GM18499 (cell line): ENCODE data around the gene HOXB3.

ENCODE experiments used
- ATAC-seq: cut with Tn5 transposase; IDR thresholded peaks from one replicate; pipeline ENCODE4 v1.9.1; 2021; ENCODE audit warnings: moderate number of reproducible peaks; ENCODE audit not compliant: insufficient read depth, unreplicated experiment

The HOXB3 gene

DNA sequence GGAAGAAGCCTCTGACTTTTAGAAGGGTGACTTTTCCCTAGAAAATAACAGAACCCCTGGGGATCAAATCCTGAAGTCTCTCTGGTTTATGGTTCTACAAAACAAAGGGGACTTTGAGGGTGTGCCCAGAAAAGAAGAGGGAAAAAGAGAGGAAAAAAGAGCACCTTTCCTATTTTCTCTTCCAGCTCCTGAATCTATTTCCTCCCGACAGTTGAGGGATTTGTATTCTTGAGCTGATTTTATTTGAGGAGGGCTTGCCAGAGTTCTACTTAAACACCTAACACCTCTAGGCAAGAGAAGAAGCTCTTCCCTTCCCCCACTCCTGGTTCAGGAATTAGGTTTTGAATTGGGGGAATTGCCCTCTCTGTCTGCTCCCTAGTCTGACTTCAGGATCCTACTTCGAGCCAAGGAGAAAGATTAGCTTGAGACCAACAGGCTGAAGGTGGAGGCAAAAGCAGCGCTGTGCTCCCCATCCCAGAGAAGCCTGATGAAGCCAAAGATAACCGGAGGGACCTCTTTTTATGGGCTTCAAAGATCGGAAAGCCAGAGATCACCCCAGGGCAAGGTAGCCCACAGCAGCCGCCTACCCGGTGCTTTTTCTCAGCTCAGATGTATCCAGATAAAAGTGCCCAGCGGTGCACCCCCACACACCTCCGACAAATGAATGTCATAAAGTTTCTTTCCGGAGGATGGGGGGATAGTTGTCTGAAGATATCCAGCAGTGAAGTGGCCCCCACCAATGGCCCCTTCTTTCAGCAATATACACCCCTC lies 796 bp downstream of the HOXB3 start:
- ATAC-seq: no peak

DNA sequence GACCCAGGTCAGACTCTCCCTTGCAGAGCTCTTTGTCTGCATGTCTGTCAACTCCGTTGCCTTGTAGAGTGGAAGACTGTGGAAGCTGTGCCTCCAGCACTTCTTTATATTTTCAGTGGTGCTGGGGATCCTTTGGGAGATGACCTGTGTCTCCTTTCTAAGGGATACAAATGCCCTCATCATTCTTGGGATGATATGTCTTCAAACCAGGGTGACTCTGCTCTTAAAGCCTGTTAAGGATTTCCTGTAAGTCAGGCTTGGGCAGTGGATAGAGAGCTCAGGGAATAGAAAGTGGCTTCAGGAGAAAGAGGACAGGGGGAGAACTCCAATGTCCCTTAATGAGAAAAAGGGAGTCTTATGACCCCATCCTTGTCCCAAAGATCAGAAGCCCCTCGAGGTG lies 1.5 kb downstream of the HOXB3 start:
- no peak for ATAC-seq

DNA sequence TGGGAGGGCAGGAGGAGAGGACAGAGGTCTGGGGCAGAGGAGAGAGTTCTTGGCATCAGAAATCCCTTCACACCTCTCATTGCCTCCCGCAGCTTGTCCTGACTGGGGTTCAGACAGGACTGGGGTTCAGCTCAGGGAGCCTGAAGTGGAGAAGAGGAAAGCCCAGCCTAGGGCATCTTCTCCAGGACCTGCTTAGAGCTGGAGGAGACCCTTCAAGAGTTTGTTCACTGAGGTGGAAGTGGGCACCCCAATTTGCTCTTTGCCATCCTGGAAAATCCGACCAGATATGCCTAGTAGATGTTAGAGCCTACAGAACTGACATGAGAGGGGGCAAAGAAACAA lies 2.0 kb downstream of the HOXB3 start:
- no peak for ATAC-seq

DNA sequence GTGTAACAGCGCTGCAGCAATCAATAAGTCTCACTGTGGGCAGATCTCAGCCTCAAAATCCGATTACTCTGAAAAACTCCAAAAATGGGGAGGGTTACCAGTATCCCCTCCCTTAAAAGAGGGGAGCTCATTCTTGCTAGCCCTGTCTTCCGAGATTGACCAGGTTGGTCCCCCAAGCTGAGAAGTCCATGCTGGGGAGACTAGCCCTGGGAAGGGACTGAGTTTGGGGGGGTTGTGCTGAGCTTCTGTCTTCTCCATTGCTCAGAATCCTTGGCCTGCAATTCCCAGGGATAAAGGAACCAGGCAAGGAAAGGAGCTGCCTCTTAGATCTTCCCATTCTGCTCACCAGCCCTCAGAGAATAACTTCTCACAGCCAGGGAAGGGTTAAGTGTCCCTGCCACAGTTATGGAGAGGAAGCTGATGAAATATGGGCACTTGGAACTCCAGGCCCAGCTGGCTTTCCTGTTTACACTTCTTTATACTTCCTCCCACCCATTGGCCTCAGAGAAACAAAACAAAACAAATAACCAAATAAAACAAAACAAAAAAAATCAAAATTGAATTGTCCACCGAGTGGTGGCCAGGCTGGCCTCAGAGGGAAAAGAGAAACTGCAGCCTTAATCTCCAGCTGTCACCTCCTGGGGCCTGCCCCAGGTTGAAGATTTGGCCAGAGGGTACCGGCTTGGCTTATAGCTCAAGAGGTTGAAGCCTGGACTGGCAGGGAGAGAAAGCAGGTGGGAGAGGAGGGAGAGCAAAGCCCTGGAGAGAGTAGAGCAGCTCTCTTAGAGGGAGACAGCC lies 2.6 kb downstream of the HOXB3 start:
- no peak for ATAC-seq

DNA sequence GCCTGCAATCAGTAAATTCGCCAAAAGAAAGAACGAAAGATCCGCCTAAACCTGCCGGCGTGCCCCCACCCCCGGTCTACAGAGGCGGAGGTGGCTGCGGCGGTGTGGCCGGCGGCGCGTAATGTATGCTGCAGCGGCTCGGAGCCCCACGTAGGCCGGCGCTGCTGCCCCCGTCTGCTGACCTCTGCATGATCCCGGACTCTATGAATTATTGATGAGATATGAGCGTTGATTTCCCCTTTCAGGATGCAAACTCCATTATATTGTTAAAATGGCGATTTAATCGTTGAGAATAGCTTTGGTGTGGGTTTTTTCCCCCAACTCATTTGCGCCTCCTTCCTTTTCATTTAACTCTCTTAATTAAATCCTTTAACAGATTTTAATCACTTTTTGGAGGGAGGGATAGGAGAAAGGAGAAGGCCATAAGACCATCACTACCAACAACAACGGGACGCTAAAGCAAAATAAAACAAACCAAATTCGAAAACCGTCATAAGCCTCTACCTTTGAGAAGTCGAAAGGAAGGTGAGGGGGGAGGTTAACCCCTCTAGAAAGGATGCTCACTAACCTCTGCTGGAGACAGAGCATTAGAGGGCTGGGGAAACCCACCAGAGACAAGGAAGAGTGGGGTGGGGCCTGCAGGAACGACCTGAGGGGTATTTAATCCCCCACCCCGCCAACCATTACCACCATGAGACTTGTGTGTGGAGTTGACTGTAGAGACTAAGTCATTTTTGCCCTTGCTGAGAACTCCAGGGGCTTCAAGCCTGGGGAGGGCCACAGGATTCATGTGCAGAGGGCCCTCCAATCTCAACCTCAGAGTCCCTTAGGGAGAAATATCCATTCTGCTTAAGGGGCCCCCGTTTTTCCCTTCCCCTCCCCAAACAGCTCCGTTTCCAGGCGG lies 3.4 kb downstream of the HOXB3 start:
- ATAC-seq: no peak

DNA sequence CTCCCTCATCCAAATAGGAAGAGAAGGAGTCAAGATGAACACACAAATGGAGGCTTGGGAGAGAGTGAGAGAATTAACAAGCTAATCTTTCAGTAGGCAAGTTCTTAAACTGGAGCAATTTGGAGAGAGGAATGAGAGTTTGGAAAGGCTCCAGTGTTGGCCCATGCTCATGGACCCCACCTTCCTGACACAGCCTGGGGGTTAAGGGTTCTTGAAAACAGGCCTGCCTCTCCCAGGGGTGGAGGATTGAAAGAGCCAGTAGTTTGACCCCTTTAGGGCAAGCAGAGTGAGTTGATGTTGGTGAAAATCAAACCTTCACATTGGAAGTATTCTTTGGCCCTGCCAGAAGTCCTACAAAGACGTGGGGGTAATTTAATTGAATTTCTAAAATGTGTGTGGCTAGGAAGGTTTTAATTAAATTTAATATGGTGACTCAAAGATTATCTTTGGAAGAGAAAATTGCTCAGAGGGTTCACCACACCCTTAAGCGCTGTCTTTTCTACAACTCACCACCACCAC lies 5.8 kb downstream of the HOXB3 start:
- ATAC-seq: no peak

DNA sequence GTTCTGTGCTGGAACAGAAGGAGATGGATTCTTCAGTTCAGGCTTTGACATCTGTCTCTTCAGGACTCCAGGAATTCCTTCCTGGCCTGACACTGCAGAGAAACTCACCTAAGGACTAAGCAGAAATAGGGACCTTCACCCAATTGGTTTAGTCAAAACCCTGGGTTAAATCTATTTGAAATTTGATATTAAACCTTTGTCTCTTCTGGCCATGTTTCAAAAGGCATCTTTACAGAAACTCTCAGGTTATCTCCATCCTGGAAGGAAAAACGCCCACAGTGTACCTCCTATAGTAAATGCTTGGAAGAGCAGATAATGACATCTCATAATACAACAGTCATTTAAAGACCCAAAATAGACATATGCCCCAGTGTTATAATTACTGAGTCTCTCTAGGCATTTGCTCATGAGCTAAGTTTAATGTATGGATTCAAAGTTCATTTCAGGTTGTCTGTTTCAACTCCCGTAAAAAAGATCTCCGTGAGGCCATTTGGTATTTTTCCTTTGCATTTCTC lies 6.3 kb downstream of the HOXB3 start:
- ATAC-seq: no peak

DNA sequence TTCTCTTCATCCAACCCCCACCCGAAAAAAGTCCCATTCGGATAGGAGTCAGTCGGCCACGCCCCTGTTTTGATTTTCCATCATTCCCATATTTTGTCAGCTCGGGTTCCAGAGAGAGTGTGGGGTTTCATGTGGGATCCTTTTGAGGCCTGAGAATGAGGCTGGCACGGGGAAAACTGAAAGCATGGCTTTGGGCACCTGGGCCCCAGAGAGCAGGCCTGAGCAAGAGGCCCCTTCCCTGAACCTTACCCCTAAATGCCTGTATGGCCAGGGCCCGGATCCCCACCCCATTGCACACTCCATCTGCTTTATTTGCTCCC lies 7.3 kb downstream of the HOXB3 start:
- no peak for ATAC-seq

DNA sequence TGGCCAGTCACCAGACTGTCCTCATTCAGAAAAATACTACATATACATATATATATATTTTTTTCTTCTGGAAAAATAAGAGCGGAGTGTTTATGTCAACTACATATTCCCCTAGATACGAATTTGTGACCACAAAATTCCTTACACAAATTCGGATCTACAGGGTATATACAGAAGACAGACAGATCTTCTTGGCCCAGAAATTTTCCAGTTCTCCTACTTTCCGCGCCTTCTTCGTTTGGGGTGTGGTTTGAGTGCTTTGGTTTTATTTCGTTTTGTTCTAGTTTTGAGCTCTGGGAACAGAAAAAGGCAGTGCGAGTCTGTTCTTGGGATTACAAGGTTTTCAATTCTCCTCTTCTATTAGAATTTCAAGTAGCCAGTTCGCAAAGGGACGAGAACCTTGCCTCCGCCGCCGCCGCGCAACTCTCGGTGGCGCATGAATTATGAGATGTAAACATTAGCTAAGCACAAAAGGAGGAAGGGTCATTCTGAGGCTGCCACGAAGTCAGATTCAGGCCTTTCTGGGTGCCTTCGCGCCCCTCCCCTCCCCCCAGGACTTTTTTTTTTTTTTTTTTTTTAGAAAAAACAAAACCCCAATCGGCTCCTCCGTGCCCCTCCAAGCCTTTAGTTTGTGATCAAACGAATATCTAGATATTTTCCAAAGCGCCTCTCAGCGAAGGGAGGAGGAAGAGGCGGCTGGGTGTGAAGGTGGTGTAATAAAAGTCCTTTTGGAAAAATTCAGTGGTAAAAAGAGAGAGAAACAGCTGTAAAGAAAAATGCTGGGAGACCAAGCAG lies 10.1 kb downstream of the HOXB3 start:
- no peak for ATAC-seq

DNA sequence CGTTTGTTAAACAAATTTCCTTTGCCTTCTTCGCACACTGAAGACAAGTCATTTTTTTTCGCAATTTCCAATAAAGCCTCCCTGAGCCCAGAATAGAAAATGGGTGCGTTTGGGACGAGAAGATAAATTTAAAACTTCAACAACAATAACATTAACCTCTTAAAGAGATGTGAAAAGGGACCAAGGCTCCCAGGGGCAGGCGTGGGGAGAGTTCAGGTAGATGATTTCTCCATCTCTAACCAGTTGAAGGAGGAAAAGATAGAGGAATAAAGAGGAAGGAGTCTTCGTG lies 10.6 kb downstream of the HOXB3 start:
- ATAC-seq: no peak

DNA sequence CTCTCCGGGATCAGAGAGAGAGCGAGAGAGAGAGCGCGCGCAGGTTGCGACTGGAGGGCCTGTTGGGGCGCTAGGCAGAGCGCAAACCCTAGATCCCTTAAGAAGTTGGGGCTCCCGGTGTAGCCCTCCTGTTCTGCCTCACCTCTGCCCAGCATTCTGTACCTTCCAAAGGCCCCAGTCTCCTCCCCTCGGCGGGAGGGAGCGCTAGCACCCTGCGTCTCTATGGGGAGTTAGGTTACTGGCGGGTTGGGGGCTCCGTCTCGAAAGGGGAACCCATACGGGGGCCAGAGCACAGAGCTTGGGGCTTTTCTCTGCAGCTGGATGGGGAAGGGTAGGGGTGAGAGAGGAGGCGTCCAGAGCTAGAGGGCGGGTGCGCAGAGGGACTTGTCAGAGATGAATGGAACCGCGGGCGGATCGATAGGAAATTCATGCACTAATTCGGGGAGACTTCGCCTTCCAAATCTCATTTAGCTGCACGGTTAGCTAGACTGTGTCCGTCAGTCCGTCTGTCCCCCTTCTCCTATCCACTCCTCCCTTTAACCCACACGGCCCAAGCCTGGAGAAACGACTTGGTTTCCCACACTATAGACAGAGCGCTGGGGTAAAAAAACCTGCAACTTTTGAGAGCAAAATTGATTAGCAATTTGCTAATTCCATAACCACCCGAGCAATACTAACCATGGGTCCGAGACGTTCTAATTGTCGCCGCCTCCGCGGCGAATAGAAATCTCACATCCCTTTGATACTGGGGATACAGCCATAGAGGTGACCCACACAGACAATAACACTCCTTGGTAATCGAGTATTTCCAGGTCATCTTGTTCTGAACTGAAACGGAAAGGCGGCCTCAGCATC lies 11.2 kb downstream of the HOXB3 start:
- ATAC-seq: no peak

DNA sequence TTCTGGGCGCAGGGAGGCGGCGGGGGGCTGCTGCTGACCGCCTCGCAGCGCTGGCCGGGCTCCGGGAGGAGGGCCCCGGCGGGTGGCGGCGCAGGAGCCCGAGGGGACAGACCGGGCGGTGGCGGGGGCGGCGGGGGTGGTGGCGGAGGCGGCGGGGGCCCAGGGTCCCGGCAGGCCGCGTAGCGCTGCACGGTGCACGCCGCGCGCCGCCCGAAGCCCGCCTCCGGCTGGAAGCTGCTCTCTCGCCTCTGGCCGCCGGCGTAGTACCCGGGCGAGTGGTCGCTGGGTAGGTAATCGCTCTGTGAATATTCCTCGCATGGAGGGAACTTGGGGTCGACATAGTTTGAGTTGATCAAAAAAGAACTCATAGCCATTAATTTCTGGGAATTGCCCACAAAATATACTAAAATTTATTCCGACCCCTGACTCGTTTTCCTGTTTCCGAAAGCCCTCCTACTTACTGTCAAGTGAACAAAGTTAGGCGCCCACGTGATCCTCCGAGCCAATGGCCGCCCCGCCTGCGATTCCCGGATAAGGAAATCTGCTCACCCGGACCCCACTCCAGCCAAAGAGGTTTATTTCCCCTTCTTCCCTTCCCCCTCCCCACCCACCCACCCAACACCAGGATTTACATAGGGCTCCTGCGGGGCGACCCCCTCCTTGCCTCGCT lies 12.0 kb downstream of the HOXB3 start, which contains the start of gene HOXB4:
HOXB4 (minus strand) TSS at position 405 of the 670 bp plus-strand sequence; CDS start at position 374, 31 bp downstream.
- ATAC-seq: no peak

DNA sequence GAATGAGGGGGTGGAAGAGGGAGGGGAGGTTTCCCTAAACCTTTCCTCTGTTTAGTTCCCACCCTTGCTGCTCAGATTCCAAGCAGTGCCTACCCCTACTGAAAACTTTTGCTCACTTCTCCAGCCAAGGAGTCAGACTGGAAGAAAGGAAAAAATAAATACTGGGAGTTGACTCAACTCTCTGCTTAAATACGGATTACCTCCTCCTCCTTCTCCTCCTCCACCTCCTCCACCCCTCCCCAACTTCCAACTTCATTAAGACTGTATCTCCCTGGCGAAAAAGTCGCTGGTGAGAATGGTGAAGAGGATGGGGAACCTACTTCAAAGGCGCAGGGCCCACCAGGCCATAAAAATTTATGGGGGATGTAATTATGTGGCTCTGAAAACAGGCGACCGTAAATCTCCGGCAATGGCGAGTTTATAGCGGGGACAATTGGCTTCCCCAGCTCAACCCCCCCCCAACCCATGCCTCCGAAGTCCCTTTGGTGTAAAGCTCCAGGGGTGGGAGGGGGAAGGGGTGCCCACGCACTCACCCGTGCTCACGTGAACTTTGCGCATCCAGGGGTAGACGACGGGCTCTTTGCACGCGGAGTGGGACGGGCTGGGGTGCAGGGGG lies 12.6 kb downstream of the HOXB3 start:
- ATAC-seq: no peak

DNA sequence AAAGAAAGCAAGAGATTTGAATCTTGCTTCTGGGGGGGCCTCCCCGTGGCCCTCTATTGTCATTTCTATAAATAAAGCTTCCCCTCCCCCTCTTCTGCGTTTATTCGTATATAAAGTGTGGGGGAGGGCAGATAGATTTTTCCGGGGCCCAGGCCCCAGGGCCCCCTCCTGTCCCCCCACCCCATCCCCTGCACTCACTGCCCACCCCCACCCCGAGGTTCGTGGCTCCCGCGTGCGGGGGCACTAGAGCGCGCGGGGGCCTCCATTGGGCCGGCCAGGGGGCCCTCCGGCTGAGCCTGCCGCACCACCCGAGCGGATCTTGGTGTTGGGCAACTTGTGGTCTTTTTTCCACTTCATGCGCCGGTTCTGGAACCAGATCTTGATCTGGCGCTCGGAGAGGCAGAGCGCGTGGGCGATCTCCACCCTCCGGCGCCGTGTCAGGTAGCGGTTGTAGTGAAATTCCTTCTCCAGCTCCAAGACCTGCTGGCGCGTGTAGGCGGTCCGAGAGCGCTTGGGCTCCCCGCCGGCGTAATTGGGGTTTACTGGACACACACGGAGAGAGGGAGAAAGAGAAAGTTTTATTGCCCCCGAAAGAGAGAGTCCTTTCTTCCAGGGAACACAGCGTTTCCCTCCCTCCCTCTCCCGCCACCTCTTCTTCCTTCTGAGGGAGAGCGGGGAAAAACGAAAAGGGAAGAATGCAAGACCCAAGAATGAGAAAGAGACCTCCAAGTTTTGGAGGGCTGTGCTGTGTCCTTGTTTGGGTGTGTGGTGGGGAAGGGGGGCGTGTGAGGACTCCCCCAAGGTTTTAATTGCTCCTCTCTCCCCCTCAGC lies 13.3 kb downstream of the HOXB3 start:
- no peak for ATAC-seq

DNA sequence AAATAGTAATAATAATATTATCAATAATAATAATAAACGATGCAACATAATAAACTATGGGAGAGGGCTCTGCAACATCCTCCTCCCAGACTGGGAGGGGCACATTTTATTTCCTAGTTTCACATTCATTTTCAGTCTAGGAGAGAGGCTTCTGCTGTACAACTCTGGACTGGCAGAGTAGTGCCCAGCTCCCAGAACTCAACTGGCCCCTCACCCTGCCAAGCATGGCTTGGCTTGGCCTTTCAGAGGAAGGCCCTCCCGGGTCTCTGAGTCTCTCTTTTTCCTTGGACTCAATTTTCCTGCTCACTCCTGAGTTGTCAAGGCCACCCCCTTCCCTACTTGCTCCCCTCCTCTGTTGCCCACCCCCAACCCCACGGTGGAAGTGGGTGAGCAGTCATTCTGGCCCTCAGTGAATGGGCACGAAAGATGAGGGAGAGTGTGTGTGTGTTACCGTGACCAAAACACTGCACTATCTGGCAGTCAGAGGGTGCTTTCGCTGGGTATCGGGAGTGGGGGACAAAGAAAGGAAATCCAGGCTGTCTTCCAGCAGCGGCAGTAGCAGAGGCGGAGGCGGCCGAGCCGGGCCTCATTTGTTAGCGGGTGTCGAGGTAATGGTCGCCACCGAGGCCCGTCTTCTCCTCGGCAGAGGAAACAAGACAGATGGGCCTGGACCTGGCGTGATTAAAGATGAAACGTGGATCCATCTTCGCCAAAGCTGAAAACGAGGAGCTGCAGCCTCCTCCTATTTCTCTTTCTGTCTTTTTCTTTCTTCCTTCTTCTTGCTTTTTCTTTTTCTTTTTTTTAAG lies 14.2 kb downstream of the HOXB3 start:
- no peak for ATAC-seq

DNA sequence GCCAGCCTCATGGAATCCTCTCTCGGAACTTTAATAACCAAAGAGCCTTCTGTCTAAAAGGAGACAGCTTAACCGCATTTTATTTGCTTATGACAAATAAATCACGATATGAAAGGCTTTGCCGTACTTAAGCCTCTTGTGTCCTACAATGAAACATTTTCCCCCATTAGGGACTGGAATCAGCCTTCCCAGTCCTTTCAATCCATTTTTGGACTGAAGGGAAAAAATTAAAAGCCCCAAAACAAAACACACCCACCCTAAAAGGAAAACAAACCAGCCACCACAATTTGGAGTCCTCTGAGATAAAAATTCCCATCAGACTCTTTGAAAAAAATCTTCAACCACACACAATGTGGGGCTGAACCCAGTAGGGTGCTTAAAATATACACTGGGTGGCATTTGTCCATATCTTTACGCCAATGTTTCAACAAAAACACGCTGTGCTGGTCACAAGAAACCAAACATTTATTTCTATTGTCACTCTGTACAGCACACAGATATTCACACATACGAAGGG lies 14.9 kb downstream of the HOXB3 start:
- ATAC-seq: no peak
